ENCODE results near the gene POLR2A. TPM values are rescaled to one million over a fixed set of nuclear protein-coding genes. Genes with fewer than 3 reads are reported as not detected.

POLR2A gene
- total RNA-seq, 2 donors from 2014 or later, result 36.3 to 124 TPM

DNA sequence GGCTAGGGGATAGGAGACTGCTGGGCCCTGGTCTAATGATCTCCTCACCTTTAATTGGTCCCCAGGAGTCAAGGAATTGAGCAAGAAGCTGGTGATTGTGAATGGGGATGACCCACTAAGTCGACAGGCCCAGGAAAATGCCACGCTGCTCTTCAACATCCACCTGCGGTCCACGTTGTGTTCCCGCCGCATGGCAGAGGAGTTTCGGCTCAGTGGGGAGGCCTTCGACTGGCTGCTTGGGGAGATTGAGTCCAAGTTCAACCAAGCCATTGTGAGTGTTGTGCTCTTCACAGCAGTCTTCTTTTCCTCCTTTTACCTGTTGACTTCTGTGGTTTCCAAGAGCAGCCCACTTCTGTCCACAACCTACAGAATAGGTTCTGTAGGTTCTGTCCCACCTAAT lies 19.4 kb downstream of the POLR2A start:
- Histone ChIP-seq H3K4me1 (no peaks in the 10 kb centered on the region), H3K27ac (no peak overlapping the region), H3K36me3 (replicated peaks in 1 of 2; ENCODE audit: insufficient read depth in 1 of 2, low read depth in 2 of 2) (peaks cover 46 to 66% of the 10 kb centered on the region in 2 donors), H3K27me3 (no peaks in the 10 kb centered on the region), H3K4me3 (no peak overlapping the region), H3K9me3 (no peaks in the 10 kb centered on the region)
- TF ChIP-seq, protein P1, sequence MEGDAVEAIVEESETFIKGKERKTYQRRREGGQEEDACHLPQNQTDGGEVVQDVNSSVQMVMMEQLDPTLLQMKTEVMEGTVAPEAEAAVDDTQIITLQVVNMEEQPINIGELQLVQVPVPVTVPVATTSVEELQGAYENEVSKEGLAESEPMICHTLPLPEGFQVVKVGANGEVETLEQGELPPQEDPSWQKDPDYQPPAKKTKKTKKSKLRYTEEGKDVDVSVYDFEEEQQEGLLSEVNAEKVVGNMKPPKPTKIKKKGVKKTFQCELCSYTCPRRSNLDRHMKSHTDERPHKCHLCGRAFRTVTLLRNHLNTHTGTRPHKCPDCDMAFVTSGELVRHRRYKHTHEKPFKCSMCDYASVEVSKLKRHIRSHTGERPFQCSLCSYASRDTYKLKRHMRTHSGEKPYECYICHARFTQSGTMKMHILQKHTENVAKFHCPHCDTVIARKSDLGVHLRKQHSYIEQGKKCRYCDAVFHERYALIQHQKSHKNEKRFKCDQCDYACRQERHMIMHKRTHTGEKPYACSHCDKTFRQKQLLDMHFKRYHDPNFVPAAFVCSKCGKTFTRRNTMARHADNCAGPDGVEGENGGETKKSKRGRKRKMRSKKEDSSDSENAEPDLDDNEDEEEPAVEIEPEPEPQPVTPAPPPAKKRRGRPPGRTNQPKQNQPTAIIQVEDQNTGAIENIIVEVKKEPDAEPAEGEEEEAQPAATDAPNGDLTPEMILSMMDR (IDR thresholded peaks at IDR 0.05), result no peak
- TF ChIP-seq POLR2A (IDR thresholded peaks at IDR 0.05), result no peak
- intact Hi-C loops (cut with DNase I), result no loop called here
- ATAC-seq, result no peak
- 92% methylated on average over 8 of the region's 8 CpGs for WGBS, 2 donors
- no peak for DNase-seq

DNA sequence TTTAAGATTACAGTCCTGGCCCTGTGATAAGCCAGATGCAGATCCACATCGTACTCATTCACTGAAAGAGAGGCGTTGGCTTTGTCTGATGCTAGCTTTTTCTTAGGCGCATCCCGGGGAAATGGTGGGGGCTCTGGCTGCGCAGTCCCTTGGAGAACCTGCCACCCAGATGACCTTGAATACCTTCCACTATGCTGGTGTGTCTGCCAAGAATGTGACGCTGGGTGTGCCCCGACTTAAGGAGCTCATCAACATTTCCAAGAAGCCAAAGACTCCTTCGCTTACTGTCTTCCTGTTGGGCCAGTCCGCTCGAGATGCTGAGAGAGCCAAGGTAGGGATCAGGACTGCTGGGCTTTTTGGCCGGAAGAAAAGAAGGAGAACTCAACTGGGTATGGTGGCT lies 24.0 kb downstream of the POLR2A start:
- 76 to 93% methylated on average over 8 to 11 of the region's 11 CpGs for WGBS, 2 donors
- Histone ChIP-seq H3K4me1 (no peaks in the 10 kb centered on the region), H3K4me3 (no peak overlapping the region), H3K27me3 (no peaks in the 10 kb centered on the region), H3K36me3 (replicated peaks in 1 of 2; ENCODE audit: insufficient read depth in 1 of 2, low read depth in 2 of 2) (peaks cover 46 to 69% of the 10 kb centered on the region in 2 donors), H3K9me3 (no peaks in the 10 kb centered on the region), H3K27ac (no peak overlapping the region)
- DNase-seq (no peak), ATAC-seq (no peak)
- TF ChIP-seq, protein P1 (IDR thresholded peaks at IDR 0.05), result no peak
- no peak for TF ChIP-seq POLR2A (IDR thresholded peaks at IDR 0.05)
- intact Hi-C loops (cut with DNase I), result no loop called here

DNA sequence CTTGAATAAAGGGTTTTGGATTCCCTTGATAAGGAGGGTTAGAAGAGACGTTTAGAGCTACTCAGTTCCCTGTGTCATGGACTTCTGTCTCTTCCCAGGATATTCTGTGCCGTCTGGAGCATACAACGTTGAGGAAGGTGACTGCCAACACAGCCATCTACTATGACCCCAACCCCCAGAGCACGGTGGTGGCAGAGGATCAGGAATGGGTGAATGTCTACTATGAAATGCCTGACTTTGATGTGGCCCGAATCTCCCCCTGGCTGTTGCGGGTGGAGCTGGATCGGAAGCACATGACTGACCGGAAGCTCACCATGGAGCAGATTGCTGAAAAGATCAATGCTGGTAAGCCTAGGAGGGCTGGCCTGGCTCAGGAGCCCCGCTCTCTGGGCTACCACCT lies 24.7 kb downstream of the POLR2A start:
- H3K27ac ChIP-seq, result no peak overlapping the region
- no peaks in the 10 kb centered on the region for H3K9me3 ChIP-seq
- intact Hi-C loops (cut with DNase I), result no loop called here
- 85 to 97% methylated on average over 9 of the region's 9 CpGs for WGBS, 2 donors
- no peaks in the 10 kb centered on the region for H3K4me1 ChIP-seq
- ATAC-seq (no peak), DNase-seq (no peak)
- no peaks in the 10 kb centered on the region for H3K27me3 ChIP-seq
- no peak for TF ChIP-seq POLR2A (IDR thresholded peaks at IDR 0.05)
- TF ChIP-seq, protein P1 (IDR thresholded peaks at IDR 0.05), result no peak
- peaks cover 44 to 63% of the 10 kb centered on the region in 2 donors for H3K36me3 ChIP-seq (replicated peaks in 1 of 2; ENCODE audit: insufficient read depth in 1 of 2, low read depth in 2 of 2)
- H3K4me3 ChIP-seq, result no peak overlapping the region

DNA sequence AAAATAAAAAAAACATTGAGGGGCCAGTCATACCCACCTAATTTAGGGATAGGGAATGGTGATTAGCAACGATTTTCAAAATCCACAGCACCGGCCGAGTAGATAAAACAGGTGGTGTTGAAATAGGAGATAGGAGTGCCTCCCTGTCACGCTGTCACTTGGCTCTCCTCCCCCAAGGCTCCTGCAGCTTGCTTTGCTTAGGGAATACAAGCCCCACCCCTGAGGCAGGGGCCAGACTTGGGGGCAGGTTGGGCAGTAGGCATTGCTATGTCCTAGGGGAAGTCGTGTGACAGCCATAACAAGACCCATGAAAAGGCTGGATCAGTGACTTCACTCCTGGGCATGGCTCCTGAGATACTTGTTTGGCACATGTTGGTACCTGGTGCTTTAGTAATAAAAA lies 25.8 kb downstream of the POLR2A start:
- Histone ChIP-seq H3K4me1 (no peaks in the 10 kb centered on the region), H3K9me3 (no peaks in the 10 kb centered on the region), H3K27ac (no peak overlapping the region), H3K36me3 (replicated peaks in 1 of 2; ENCODE audit: insufficient read depth in 1 of 2, low read depth in 2 of 2) (peaks cover 43 to 60% of the 10 kb centered on the region in 2 donors), H3K27me3 (no peaks in the 10 kb centered on the region), H3K4me3 (no peak overlapping the region)
- no peak for TF ChIP-seq POLR2A (IDR thresholded peaks at IDR 0.05)
- TF ChIP-seq, protein P1 (IDR thresholded peaks at IDR 0.05), result no peak
- 49 to 61% methylated on average over 5 of the region's 5 CpGs for WGBS, 2 donors
- intact Hi-C loops (cut with DNase I), result loop anchor here (5.0 kb wide), 1 partner anchor 52 kb away; the partner anchor contains the start of gene SENP3
- ATAC-seq (no peak), DNase-seq (no peak)

DNA sequence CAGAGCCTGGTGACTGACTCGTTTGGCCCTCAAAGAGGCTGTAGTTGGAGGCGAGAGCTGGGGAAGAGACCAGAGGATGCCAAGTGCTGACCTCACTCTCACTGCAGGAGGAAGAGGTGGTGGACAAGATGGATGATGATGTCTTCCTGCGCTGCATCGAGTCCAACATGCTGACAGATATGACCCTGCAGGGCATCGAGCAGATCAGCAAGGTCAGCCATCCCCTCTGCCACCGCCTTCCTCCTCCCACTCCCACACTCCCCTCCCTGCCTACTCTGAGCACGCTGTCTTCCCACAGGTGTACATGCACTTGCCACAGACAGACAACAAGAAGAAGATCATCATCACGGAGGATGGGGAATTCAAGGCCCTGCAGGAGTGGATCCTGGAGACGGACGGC lies 26.9 kb downstream of the POLR2A start:
- Histone ChIP-seq H3K9me3 (no peaks in the 10 kb centered on the region), H3K27ac (no peak overlapping the region), H3K36me3 (replicated peaks in 1 of 2; ENCODE audit: insufficient read depth in 1 of 2, low read depth in 2 of 2) (peaks cover 43 to 53% of the 10 kb centered on the region in 2 donors), H3K4me1 (no peaks in the 10 kb centered on the region), H3K27me3 (no peaks in the 10 kb centered on the region), H3K4me3 (no peak overlapping the region)
- ATAC-seq (no peak), DNase-seq (no peak)
- 82 to 89% methylated on average over 10 of the region's 10 CpGs for WGBS, 2 donors
- intact Hi-C loops (cut with DNase I), result loop anchor here (5.0 kb wide), 1 partner anchor 51 kb away; the partner anchor contains the start of gene SENP3
- TF ChIP-seq, protein P1 (IDR thresholded peaks at IDR 0.05), result no peak
- TF ChIP-seq POLR2A (IDR thresholded peaks at IDR 0.05), result no peak

Measured in body of pancreas (tissue), 4 donors.